OCI-LY1 (cell line): ENCODE measurements around the gene SLC35F6.

Experiments
- H2AFZ ChIP-seq: fragments of 200-600 bp; sonication (generic), shearing (Covaris generic); 2 replicates; pipeline ENCODE4 v1.6.0; 2014; ENCODE audit warnings: antibody characterized with exemption, mild to moderate bottlenecking, low read length
- H3F3A ChIP-seq: fragments of 200-600 bp; sonication (generic), shearing (Covaris generic); 2 replicates; pipeline ENCODE4 v1.6.0; 2014; ENCODE audit warnings: mild to moderate bottlenecking, antibody characterized with exemption, low read length, moderate library complexity; ENCODE audit not compliant: insufficient read depth
- H3K27ac ChIP-seq: fragments of 200-600 bp; sonication (generic); 2 replicates; pipeline ENCODE4 v1.5.1; 2014; ENCODE audit warnings: low read length, mixed run types, mild to moderate bottlenecking, low read depth; ENCODE audit not compliant: poor library complexity, severe bottlenecking
- H3K27me3 ChIP-seq: fragments of 200-600 bp; sonication (generic); 2 replicates; pipeline ENCODE4 v1.6.0; 2014; ENCODE audit warnings: antibody characterized with exemption, mild to moderate bottlenecking, low read length, moderate library complexity; ENCODE audit not compliant: insufficient read depth
- H3K36me3 ChIP-seq: fragments of 200-600 bp; sonication (generic); 2 replicates; pipeline ENCODE4 v1.6.1; 2014; ENCODE audit warnings: mild to moderate bottlenecking, antibody characterized with exemption, low read length, moderate library complexity, mixed read lengths; ENCODE audit not compliant: insufficient read depth
- H3K4me1 ChIP-seq: fragments of 200-600 bp; sonication (generic); 2 replicates; pipeline ENCODE4 v1.5.1; 2014; ENCODE audit warnings: mild to moderate bottlenecking, low read length, moderate library complexity; ENCODE audit not compliant: insufficient read depth, severe bottlenecking
- H3K4me2 ChIP-seq: fragments of 200-600 bp; sonication (generic), shearing (Covaris generic); 2 replicates; pipeline ENCODE4 v1.6.1; 2014; ENCODE audit warnings: low read length
- H3K4me3 ChIP-seq: fragments of 200-600 bp; sonication (generic); 2 replicates; pipeline ENCODE4 v1.5.1; 2014; ENCODE audit warnings: low read length, low read depth, mild to moderate bottlenecking, mixed read lengths; ENCODE audit not compliant: poor library complexity, severe bottlenecking
- H3K79me2 ChIP-seq: fragments of 200-600 bp; shearing (Covaris generic); 2 replicates; pipeline ENCODE4 v1.6.1; 2016; ENCODE audit warnings: mixed run types, low read length, mixed read lengths; ENCODE audit not compliant: insufficient read depth
- H3K9ac ChIP-seq: fragments of 200-600 bp; sonication (generic), shearing (Covaris generic); 2 replicates; pipeline ENCODE4 v1.6.1; 2014; ENCODE audit warnings: mild to moderate bottlenecking, low read length, mixed read lengths
- H3K9me2 ChIP-seq: fragments of 200-600 bp; sonication (generic), shearing (Covaris generic); 2 replicates; pipeline ENCODE4 v1.6.1; 2014; ENCODE audit warnings: low read depth, mild to moderate bottlenecking, low read length, mixed read lengths
- H3K9me3 ChIP-seq: fragments of 200-600 bp; shearing (Covaris generic); 2 replicates; pipeline ENCODE4 v1.6.1; 2014; ENCODE audit warnings: low read length, mixed read lengths
- H4K20me1 ChIP-seq: fragments of 200-600 bp; sonication (generic), shearing (Covaris generic); 2 replicates; pipeline ENCODE4 v1.6.0; 2016; ENCODE audit warnings: mild to moderate bottlenecking, low read length; ENCODE audit not compliant: insufficient read depth
- EZH2 ChIP-seq: fragments of 200-600 bp; sonication (generic), shearing (Covaris generic); IDR thresholded peaks from 2 replicates; pipeline ENCODE4 v1.8.0; 2017; ENCODE audit warnings: borderline replicate concordance, mixed run types, mild to moderate bottlenecking, antibody characterized with exemption, low read length, moderate library complexity, mixed read lengths
- TF ChIP-seq, protein P1 (sequence below): fragments of 200-600 bp; sonication (generic), shearing (Covaris generic); IDR thresholded peaks from 2 replicates; pipeline ENCODE4 v1.5.1; 2017; ENCODE audit warnings: mild to moderate bottlenecking, antibody characterized with exemption, low read length, moderate library complexity, mixed read lengths

The SLC35F6 gene

DNA sequence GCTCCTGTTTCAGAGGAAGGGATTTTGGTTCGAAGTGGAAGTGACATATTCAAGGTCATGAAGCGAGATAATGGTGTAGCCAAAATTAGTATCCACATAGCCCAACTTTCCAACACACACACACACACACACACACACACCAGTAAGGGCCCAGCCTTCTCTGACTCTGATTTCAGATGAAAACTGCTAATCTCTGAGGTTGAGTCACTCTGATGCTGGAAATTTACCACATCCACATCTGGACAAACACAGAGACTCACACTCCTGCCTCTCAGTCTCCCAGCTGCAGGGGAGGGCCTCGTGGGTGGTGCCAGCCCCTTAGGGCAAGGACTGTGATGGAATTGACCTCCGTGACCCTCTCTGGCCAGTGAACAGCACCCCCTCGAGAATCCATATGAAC lies 29.0 kb upstream of the SLC35F6 start:
- TF ChIP-seq, protein P1, sequence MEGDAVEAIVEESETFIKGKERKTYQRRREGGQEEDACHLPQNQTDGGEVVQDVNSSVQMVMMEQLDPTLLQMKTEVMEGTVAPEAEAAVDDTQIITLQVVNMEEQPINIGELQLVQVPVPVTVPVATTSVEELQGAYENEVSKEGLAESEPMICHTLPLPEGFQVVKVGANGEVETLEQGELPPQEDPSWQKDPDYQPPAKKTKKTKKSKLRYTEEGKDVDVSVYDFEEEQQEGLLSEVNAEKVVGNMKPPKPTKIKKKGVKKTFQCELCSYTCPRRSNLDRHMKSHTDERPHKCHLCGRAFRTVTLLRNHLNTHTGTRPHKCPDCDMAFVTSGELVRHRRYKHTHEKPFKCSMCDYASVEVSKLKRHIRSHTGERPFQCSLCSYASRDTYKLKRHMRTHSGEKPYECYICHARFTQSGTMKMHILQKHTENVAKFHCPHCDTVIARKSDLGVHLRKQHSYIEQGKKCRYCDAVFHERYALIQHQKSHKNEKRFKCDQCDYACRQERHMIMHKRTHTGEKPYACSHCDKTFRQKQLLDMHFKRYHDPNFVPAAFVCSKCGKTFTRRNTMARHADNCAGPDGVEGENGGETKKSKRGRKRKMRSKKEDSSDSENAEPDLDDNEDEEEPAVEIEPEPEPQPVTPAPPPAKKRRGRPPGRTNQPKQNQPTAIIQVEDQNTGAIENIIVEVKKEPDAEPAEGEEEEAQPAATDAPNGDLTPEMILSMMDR = no peak
- TF ChIP-seq EZH2 = no peak
- Histone ChIP-seq H3K36me3 (no peaks in the 10 kb centered on the region), H3F3A (no peaks in the 10 kb centered on the region), H3K9ac (no peak overlapping the region), H3K27me3 (no peaks in the 10 kb centered on the region; the same call in 1 of the 2 replicates), H3K9me3 (no peaks in the 10 kb centered on the region), H3K9me2 (no peaks in the 10 kb centered on the region), H3K79me2 (no peaks in the 10 kb centered on the region), H3K4me2 (no peak overlapping the region), H2AFZ (no peak overlapping the region), H3K27ac (no peak overlapping the region), H4K20me1 (no peaks in the 10 kb centered on the region), H3K4me1 (no peaks in the 10 kb centered on the region), H3K4me3 (no peak overlapping the region)

DNA sequence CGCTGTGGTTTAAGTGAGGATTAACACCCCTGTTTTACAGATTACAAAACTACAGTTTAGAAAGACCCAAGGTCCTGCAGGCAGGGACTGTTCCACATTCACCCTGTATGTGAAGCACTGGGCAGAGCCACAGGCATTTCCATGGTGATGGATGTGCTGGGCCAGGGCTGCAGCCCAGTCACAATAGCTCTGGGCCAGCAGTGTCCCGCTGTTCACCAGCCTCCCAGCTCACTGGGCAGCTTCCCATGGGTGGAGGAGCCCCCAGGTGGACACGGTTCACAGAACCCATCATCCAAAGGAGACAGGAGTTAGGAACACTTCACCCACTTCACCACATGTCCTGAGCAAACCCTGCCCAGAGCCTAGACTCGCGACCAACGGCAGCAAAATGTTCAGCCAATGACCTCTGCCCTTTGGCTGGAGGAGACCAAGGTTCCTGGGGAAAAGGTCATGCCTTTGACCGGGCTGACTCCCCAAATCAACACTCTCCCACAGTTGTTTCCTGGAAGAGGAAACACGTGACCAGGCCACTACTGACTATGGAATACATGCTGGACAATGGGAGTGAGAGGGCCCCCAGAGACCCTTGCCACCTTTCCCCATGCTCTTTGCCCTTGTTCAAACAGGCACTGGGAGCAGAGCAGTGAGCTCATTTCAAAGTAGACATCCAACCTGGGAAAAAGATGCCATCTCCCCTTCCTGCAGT lies 28.0 kb upstream of the SLC35F6 start:
- H3K4me2 ChIP-seq = no peak overlapping the region
- H3K27me3 ChIP-seq = no peaks in the 10 kb centered on the region; the same call in 1 of the 2 replicates

DNA sequence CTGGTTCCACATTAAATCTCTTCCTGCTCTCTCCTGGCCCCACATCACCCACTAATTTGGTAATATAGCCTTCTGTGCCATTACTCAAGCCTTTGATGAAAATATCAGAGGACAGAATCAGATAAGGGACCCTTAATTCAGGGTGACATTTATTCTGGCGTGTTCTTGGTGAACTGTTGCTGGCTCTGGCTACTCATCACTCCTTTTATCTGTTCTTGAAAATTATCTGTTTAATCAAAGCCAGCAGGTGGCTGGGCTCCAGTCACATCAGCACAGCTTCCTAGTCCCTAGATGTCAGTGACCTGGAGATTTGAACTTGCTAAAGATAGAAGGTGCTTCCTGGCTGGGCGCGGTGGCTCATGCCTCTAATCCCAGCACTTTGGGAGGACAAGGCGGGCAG lies 26.9 kb upstream of the SLC35F6 start:
- Histone ChIP-seq H3K9ac (no peak overlapping the region), H3K4me1 (no peaks in the 10 kb centered on the region), H3K4me3 (no peak overlapping the region), H3K79me2 (no peaks in the 10 kb centered on the region), H3K9me2 (no peaks in the 10 kb centered on the region), H3K36me3 (no peaks in the 10 kb centered on the region), H3F3A (no peaks in the 10 kb centered on the region), H3K27me3 (no peaks in the 10 kb centered on the region; the same call in 1 of the 2 replicates), H2AFZ (no peak overlapping the region), H4K20me1 (no peaks in the 10 kb centered on the region), H3K27ac (no peak overlapping the region), H3K9me3 (no peaks in the 10 kb centered on the region), H3K4me2 (no peak overlapping the region)
- TF ChIP-seq, protein P1 = no peak
- no peak for TF ChIP-seq EZH2

More for the DNA sequence above, 28.0 kb upstream of the SLC35F6 start:
- Histone ChIP-seq H3K9me3 (no peaks in the 10 kb centered on the region), H3K79me2 (no peaks in the 10 kb centered on the region), H3K27ac (no peak overlapping the region), H3K9ac (no peak overlapping the region), H3K4me3 (no peak overlapping the region), H3K9me2 (no peaks in the 10 kb centered on the region), H2AFZ (no peak overlapping the region), H4K20me1 (no peaks in the 10 kb centered on the region), H3K4me1 (no peaks in the 10 kb centered on the region), H3K36me3 (no peaks in the 10 kb centered on the region), H3F3A (no peaks in the 10 kb centered on the region)
- TF ChIP-seq EZH2 = no peak
- TF ChIP-seq, protein P1 = no peak
